ENCODE data around the gene ARHGAP18.

Gene ARHGAP18, protein sequence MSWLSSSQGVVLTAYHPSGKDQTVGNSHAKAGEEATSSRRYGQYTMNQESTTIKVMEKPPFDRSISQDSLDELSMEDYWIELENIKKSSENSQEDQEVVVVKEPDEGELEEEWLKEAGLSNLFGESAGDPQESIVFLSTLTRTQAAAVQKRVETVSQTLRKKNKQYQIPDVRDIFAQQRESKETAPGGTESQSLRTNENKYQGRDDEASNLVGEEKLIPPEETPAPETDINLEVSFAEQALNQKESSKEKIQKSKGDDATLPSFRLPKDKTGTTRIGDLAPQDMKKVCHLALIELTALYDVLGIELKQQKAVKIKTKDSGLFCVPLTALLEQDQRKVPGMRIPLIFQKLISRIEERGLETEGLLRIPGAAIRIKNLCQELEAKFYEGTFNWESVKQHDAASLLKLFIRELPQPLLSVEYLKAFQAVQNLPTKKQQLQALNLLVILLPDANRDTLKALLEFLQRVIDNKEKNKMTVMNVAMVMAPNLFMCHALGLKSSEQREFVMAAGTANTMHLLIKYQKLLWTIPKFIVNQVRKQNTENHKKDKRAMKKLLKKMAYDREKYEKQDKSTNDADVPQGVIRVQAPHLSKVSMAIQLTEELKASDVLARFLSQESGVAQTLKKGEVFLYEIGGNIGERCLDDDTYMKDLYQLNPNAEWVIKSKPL

DNA sequence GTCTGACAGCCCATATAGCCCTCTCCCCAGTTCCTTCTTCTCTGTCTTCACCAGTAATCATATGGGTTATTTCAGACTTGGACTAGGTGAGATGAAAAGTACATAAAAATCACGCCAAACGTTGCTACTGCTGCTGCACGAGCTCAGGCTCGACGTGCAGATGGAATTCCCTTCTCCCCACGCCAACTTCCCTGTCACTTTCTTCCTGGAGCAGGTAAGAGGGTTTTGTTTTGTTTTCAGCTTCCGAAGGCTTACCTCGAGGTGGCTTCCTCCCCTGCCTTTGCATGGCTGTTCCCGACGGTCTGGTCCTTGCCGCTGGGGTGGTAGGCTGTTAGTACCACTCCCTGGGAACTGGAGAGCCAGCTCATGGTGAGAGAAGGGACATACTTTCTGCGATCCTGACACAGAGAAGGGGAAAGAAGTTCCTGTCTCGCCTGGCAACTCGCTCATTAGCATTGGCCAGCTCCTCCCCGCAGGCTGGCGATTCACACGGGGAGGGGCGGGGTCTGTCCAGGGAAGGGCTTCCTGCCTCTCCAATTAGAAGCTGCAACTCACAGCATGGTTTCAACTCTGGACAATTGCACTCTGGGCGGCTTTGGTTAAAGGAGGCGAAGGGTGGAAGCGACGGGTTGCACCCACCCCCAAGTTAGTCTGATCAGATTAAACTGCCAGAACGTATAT, at the start of gene ARHGAP18:
Gene ARHGAP18, minus strand, starts transcription at position 409 of the 681 bp plus-strand sequence. Its CDS starts 41 bp downstream, at position 368.
- peak; percentile 94 for DNase-seq

DNA sequence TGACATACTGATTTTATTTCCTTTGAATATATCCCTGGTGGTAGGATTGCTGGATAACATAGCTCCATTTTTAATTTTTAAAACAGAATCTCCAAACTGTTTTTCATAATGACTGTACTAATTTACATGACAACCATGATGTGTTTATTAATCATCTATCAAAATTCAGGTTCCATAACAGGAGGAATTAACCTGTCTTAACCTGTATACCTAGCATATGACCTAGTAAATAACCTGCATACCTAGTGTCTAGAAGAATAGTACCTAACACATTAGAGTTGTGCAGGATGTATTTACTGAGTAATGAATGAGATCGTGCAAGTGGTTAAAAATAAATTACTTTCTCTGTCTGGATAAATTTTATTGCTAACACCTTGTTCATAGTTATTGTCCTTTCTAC, 45.8 kb upstream of the ARHGAP18 start:
- no peak for DNase-seq

DNA sequence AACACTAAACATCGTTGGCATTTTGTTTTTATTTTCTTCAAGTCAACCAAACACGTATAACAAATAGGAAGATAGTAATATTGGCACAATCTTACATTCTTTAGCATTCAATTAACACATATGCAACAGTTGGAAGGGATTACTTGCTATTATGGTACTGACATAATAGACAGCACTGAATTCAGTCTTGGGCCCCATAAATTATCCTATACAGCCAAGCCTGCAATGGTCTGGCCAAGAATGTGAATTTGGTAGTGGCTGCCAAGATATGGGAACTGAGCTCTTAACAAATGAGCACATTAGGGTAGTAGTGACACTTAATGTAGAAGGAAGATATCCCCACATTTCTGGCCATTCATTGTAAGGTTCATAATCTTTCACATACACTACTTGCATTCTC, 44.8 kb upstream of the ARHGAP18 start:
- peak; percentile 27 for DNase-seq

DNA sequence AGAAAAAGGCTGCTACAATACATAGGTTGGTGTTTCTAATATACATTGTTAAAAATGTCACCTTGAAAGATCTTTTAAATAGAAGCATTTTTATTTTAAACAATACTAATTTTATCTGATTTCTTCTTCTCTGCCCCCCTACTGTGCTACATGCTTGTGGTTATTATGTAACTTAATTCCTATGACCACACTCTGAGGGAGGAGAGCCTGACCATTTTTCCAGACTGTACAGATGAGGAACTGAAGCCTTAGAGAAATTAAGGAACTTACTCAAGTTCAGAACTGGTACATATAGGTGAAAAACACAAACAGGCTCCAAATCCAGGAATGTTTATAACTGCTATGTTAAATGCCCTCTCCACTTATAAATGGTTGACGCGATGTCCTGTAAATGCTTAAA, 43.4 kb upstream of the ARHGAP18 start:
- DNase-seq: no peak

DNA sequence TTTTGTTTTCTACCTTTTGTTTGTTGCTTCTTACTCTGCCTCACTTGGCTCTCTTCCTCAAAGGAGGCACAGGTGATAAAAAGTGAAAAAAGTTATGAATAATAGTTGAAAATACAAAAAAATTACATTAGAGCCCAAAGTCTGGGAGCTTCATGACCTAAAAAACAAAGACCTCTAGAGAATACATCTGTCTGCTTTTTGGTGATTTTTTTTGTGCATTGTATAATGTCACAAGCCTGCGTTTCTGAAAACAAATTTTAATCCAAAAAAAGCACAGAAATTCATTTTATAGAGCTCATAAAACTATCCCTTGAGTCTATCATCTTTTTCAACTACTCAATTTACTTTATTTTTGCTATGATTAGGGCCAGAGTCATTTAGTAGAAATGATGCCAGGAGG, 41.4 kb upstream of the ARHGAP18 start:
- no peak for DNase-seq

DNA sequence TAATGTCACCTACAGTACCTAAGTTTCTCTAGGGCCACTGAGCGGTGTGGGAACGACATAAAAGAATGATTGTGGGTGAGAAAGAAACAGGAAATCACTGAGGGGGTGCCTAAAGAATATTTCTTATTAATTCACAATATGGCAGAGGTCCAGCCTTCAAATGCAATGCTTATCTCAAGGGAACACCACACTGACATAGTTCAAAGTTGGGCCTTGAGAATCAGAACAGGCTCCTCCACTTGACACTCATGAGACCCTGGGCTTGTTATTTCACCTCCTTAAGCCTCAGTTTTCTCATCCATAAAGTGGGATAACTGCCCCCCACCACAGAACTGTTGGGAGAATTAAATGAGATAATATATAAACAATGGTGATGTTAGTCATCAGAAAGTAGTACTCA, 40.4 kb upstream of the ARHGAP18 start:
- no peak for DNase-seq

DNA sequence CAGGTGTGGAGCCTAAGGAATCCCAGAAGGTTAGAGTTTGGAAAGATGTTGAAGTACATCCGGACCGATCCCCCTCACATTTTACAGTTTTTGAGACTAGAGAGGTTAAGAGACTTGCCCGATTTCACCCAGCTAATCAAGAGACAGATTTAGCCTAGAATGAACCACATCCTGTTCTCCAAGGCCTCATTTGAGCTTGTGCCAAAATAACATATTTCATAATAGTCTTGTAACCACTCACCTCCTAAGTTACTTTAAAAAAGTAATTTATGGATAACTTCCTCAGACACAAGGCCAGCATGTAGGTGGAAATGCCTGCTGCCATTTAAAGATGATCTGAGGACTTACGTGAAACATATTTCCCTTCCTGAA, 39.8 kb upstream of the ARHGAP18 start:
- no peak for DNase-seq

DNA sequence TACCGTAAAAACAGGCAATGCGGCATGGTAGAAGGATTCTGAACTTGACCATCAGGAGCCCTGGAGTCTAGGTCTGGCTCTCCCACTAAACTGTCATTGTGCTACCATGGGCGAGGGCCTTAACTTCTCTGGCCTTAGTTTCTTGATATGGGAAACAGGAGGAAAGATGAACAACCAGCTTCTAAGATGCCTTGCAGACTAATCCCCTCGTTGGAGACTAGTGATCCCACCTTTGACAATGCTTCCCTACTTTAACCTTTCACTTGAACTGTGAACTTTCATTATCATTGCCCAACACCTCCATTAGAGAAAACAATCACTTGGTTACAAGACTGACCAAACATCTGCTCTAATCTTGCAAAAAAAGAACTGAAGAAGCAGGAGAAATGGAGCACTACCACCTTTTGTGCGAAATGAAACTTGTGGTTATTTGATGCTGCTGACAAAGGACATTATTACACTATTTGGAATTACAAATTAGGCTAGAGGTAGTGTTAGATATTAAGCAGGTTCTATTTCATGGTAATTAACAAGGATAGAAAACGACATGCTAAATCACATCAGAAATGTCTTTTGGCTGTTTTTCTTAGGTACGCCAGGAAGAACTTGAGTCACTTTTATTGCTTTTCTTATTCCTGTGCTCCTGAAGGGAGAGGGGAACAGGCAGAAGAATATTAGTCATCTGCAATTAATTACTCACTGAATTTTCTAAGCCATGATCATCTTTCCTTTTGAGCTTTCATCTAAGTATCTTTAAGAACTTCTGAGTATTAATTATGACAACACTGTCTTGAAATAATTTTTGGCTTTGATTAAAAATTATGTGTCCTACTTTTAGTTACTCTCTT, 39.1 kb upstream of the ARHGAP18 start:
- no peak for DNase-seq

DNA sequence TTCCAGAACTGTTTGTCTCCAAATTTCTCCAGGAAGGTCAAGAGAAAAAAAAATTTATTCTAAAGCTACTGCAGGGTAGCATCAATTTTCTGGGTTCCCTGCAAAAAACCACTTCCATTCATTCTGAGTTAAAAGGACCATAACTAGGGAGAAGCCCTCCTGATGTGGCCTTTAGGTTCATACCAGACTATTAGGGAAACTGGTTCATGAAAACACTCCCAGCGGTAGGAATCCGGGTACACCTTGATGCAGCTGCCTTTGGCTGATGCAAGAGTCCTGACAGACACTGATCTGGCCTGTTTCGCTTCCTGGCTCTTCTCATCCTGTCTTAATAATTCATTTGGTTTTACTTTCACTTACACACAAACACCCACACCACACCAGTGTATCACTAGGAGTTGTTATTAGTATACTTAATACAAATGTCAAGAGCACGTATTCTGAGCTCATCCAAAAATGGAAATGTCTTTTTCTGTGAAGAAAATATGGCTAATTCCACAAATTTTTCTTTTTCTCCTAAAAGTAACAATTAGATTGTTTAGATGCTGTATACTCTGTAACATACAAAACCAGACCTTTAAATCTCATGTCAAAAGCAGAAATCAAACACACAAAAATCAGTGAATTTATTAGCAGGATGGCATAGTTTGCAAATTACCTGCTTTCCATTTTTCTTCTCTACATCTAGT, 38.4 kb upstream of the ARHGAP18 start:
- no peak for DNase-seq

GRCh38 chr6:129747588-129748112, 37.7 kb upstream of the ARHGAP18 start:
- no peak for DNase-seq

- no peak for DNase-seq
Observed at GRCh38 chr6:129744880-129745237, 34.9 kb upstream of the ARHGAP18 start.

- DNase-seq: no peak
Observed at GRCh38 chr6:129744201-129744879, 34.4 kb upstream of the ARHGAP18 start.

DNA sequence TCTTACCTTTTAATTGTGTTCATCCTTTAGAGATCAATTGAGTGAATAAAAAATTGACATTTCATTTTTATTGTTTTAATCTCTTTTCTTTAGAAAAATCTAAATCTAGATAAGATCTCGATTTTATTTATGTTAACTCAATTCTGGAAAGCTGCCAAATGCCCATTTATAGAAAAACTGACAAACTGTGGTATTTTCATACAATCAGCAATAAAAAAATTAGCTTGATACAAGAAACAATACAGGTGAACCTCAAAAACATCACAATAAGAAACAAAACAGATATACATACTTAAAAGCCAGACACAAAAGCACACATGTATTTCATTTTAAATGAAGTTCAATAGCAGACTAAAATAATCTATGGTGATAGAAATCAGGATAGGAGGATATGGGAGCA, 30.0 kb upstream of the ARHGAP18 start:
- no peak for DNase-seq

DNA sequence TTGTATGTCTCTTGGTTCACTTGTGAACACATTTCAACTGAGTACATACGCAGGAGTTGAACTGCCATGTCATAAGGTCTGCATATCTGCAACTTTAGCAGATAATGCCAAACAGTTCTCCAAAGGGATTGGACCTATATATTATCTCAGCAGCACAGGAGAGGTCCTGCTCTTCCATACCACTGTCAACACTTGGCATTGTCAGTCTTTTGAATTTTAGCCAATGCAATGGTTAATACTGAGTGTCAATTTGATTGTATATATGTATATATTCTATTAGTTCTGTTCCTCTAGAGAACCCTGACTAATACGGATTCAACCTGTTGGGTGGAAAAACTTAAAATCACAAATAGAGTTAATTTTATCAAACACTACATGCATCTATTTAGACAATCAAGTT, 26.1 kb upstream of the ARHGAP18 start:
- no peak for DNase-seq

DNA sequence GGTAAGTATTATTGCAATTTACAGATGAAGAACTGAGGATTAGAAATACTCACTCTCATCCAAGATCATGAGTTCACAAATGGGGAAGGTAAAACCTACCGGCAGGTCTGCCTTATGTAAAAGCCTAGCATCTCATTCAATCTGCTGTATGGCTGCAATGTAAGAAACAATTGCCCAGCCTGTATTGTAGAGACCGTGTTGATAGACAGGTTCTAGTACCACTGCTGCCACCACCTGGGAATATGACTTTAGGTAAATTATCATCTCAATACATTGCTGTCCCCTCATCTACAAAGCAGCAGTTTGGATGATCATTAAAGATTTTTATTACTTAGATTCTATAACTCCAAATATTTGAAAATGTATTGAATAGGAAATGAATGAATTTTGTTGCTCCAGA, 23.3 kb upstream of the ARHGAP18 start:
- DNase-seq: no peak

DNA sequence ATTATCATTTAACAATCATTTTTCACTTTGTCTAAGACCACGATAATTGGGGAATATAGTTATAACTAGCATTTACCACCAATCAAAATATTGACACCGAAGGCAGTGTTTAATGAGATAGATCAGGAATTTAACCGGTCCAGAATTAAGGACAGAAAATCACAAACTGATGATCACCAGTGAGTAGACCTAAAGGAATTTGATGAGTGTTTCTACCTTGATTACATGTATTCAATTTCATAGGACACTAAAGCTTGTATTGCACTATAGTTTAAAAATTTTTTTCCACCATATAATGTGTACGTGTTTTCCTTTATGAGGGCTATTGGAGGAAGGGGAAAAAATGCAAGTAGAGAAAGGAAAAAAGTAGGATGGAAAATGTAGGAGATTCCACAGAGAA, 22.6 kb upstream of the ARHGAP18 start:
- no peak for DNase-seq

DNA sequence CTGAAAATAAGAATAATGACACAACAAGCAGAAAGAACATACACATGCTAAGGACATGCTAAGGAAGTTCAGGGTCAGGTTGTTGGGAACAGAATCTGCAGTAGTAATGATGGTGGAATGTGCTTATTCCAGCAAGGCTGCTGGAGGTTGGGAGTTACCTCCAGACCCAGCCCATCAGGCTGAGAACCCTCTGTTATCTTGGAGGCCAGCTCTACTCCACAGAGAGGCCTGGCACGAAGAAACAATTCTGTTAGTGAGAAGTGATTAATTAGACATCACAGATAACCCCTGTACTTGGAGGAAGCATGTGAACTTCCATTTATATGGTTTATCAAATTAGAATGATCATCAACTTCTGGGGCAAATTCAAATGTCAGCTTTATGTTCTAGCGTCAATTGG, 22.1 kb upstream of the ARHGAP18 start:
- DNase-seq: no peak

GRCh38 chr6:129731428-129731827, 21.5 kb upstream of the ARHGAP18 start:
- no peak for DNase-seq

DNA sequence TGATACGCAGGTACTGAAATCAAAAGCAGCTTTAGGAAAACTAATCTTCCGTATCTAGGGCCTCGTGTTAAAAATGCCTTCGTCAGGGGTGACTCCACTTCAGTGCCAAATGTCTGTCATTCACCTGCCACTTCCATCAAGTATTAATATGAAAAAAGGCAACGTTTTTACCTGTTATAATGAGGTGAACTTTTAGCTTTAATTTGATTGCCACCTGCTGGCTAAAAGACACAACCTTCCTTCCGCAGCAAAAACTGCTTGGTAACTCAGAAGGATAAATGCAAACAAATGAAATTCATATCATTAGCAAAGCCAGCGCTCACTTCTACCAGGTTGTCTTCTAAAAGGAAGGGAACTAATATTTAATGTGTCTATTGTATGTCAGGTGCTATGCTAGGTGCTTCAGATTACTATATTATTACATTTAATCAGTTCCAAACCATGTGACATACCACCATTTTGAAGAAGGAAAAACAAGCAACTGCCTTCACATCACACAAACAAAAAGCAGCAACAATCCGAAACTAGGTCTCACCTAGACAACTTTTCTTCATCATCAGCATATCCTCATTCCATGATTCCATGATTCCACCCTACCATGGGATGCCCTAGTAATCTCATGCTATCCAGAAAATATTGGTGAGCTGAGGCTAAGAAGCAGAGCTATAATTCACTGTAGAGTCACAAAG, 20.6 kb upstream of the ARHGAP18 start:
- DNase-seq: no peak

DNA sequence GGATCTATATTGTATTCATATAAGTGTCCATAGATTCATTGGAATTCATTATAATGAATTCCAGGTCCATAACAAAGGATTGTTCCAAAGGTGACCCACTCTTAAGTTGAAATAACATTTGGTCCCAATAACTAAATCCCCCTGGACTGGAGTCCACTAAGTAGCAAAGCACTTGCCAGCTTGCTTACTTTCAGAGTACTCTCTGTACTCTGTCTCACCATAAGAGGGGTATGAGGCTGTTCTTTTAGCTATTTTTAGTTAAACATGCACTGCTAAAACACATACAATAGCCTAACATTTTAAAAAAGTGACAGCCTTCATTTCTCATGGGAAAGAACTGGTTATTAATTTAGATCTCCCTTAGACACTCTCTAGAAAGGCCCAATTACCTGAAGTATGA, 16.7 kb upstream of the ARHGAP18 start:
- no peak for DNase-seq

- DNase-seq: no peak
Observed at GRCh38 chr6:129725341-129725740, 15.4 kb upstream of the ARHGAP18 start.

Measured in femur (tissue), 1 donor.